GM21717 (cell line): ENCODE measurements around the gene MEPCE.
"Not testable (repeated sequence)": the region's sequence is repeated elsewhere in the genome, so short reads cannot be mapped to it uniquely, and the experiment has no call there.

Source experiments
- ATAC-seq: cut with Tn5 transposase; IDR thresholded peaks from one replicate; pipeline ENCODE4 v1.9.1; 2021; ENCODE audit warnings: mild to moderate bottlenecking, moderate library complexity; ENCODE audit not compliant: unreplicated experiment

MEPCE gene

GRCh38 chr7:100429637-100430492, at the start of gene MEPCE:
Gene MEPCE, plus strand, starts transcription at chr7:100429831. Its CDS starts 188 bp downstream, at chr7:100430019.
- ATAC-seq = peak; percentile 35

- no peak for ATAC-seq
Measured at GRCh38 chr7:100380196-100380595, 49.4 kb upstream of the MEPCE start.

- ATAC-seq = not testable (repeated sequence)
Measured at GRCh38 chr7:100381531-100382233, 47.9 kb upstream of the MEPCE start.

GRCh38 chr7:100382234-100382853, 47.3 kb upstream of the MEPCE start:
- not testable (repeated sequence) for ATAC-seq

- no peak for ATAC-seq
Measured at GRCh38 chr7:100384628-100385294, 44.9 kb upstream of the MEPCE start.

GRCh38 chr7:100386940-100387339, 42.7 kb upstream of the MEPCE start:
- no peak for ATAC-seq

- no peak for ATAC-seq
Measured at GRCh38 chr7:100387695-100388094, 41.9 kb upstream of the MEPCE start.

- ATAC-seq = no peak
Measured at GRCh38 chr7:100389437-100390088, 40.1 kb upstream of the MEPCE start.

- ATAC-seq = no peak
Measured at GRCh38 chr7:100390286-100391009, 39.2 kb upstream of the MEPCE start.

- ATAC-seq = no peak
Measured at GRCh38 chr7:100393233-100393905, 36.3 kb upstream of the MEPCE start.

- no peak for ATAC-seq
Measured at GRCh38 chr7:100394077-100394476, 35.6 kb upstream of the MEPCE start.

GRCh38 chr7:100396421-100396982, 33.1 kb upstream of the MEPCE start:
- ATAC-seq = peak; percentile 83

- no peak for ATAC-seq
Measured at GRCh38 chr7:100397315-100398081, 32.1 kb upstream of the MEPCE start.

GRCh38 chr7:100398239-100398638, 31.4 kb upstream of the MEPCE start:
- no peak for ATAC-seq

GRCh38 chr7:100400041-100400440, 29.6 kb upstream of the MEPCE start:
- ATAC-seq = no peak

GRCh38 chr7:100400656-100401055, 29.0 kb upstream of the MEPCE start:
- ATAC-seq = no peak

GRCh38 chr7:100401811-100402210, 27.8 kb upstream of the MEPCE start:
- ATAC-seq = no peak

GRCh38 chr7:100402241-100402640, 27.4 kb upstream of the MEPCE start:
- no peak for ATAC-seq
